Liver (tissue), 9 donors: ENCODE data around the gene TECPR1. TPM values are rescaled to one million over a fixed set of nuclear protein-coding genes. Genes with fewer than 3 reads are reported as not detected.

Source experiments
- DNase-seq: peaks from one replicate; pipeline ENCODE4 v3.0.0-alpha.2; 2017; ENCODE audit warnings: low spot score
- H3K27ac ChIP-seq, 2 donors: one replicate each; pipeline ENCODE4 v1.7.0; 2013; ENCODE audit warnings: inconsistent platforms in 2 of 2, low read length in 2 of 2, control low read depth in 1 of 2, low read depth in 1 of 2, mild to moderate bottlenecking in 1 of 2
- H3K27me3 ChIP-seq, 4 donors: one replicate each; pipeline versions ENCODE4 v1.6.1 to v1.7.0; 2013; ENCODE audit warnings: low read length in 3 of 4, inconsistent platforms in 1 of 4, mild to moderate bottlenecking in 1 of 4, moderate library complexity in 1 of 4; ENCODE audit not compliant: control insufficient read depth in 4 of 4, insufficient read depth in 4 of 4
- H3K36me3 ChIP-seq, 4 donors: one replicate each; pipeline versions ENCODE4 v1.6.1 to v1.7.0; 2013; ENCODE audit warnings: low read length in 3 of 4, mild to moderate bottlenecking in 3 of 4, low read depth in 1 of 4, moderate library complexity in 1 of 4; ENCODE audit not compliant: control insufficient read depth in 4 of 4, insufficient read depth in 3 of 4
- H3K4me1 ChIP-seq, 4 donors: one replicate each; pipeline versions ENCODE4 v1.6.1 to v1.7.0; 2013; ENCODE audit warnings: low read length in 3 of 4, mild to moderate bottlenecking in 3 of 4, moderate library complexity in 1 of 4; ENCODE audit not compliant: control insufficient read depth in 4 of 4, insufficient read depth in 4 of 4
- H3K4me3 ChIP-seq, 3 donors: one replicate each; pipeline versions ENCODE4 v1.6.1 to v1.7.0; 2013; ENCODE audit warnings: low read length in 3 of 3, control low read depth in 1 of 3, low read depth in 1 of 3, mild to moderate bottlenecking in 1 of 3
- H3K9ac ChIP-seq, 2 donors: one replicate each; pipeline ENCODE4 v1.7.0; 2013; ENCODE audit warnings: low read length in 2 of 2, mild to moderate bottlenecking in 2 of 2, moderate library complexity in 2 of 2, control low read depth in 1 of 2, low read depth in 1 of 2
- H3K9me3 ChIP-seq, 4 donors: one replicate each; pipeline versions ENCODE4 v1.6.1 to v1.7.0; 2013; ENCODE audit warnings: low read length in 3 of 4; ENCODE audit not compliant: control insufficient read depth in 4 of 4
- ATF3 ChIP-seq: IDR thresholded peaks from 2 replicates; pipeline ENCODE4 v1.6.1; 2016; ENCODE audit warnings: antibody characterized with exemption
- CTCF ChIP-seq: fragments of 150-350 bp; IDR thresholded peaks from 2 replicates; pipeline ENCODE4 v1.5.1; 2017; ENCODE audit warnings: improper control_type of control experiment, low read depth, low read length; ENCODE audit not compliant: missing input control
- EGR1 ChIP-seq, 2 donors: IDR thresholded peaks; 2 replicates each; pipeline ENCODE4 v1.6.1; 2016 to 2018; ENCODE audit warnings: antibody characterized with exemption in 2 of 2, low read depth in 2 of 2
- FOXA2 ChIP-seq: IDR thresholded peaks from 2 replicates; pipeline ENCODE4 v1.6.1; 2016; ENCODE audit warnings: antibody characterized with exemption
- GABPA ChIP-seq, 2 donors: IDR thresholded peaks in 1 of 2; conservative IDR thresholded peaks in 1 of 2; 2 replicates each; pipeline ENCODE4 v1.6.1; 2016; ENCODE audit warnings: antibody characterized with exemption in 2 of 2, mild to moderate bottlenecking in 1 of 2, moderate library complexity in 1 of 2
- HNF4A ChIP-seq, 2 donors: conservative IDR thresholded peaks; 2 replicates each; pipeline ENCODE4 v1.6.1; 2016; ENCODE audit warnings: antibody characterized with exemption in 2 of 2, mild to moderate bottlenecking in 2 of 2
- HNF4G ChIP-seq: IDR thresholded peaks from 2 replicates; pipeline ENCODE4 v1.6.1; 2016; ENCODE audit warnings: antibody characterized with exemption
- JUND ChIP-seq, 2 donors: IDR thresholded peaks; 2 replicates each; pipeline ENCODE4 v1.6.1; 2016; ENCODE audit warnings: antibody characterized with exemption in 2 of 2
- MAX ChIP-seq: IDR thresholded peaks from 2 replicates; pipeline ENCODE4 v1.6.1; 2016; ENCODE audit warnings: antibody characterized with exemption
- NR2F2 ChIP-seq: IDR thresholded peaks from 2 replicates; pipeline ENCODE4 v1.6.1; 2016; ENCODE audit warnings: antibody characterized with exemption
- RAD21 ChIP-seq, 2 donors: IDR thresholded peaks; 2 replicates each; pipeline ENCODE4 v1.6.1; 2016; ENCODE audit warnings: antibody characterized with exemption in 2 of 2, mild to moderate bottlenecking in 2 of 2
- REST ChIP-seq: IDR thresholded peaks from 2 replicates; pipeline ENCODE4 v1.6.1; 2016; ENCODE audit warnings: antibody characterized with exemption, mild to moderate bottlenecking
- RXRA ChIP-seq, 2 donors: IDR thresholded peaks; 2 replicates each; pipeline ENCODE4 v1.6.1; 2017 to 2018; ENCODE audit warnings: antibody characterized with exemption in 2 of 2, mild to moderate bottlenecking in 1 of 2
- SP1 ChIP-seq: IDR thresholded peaks from 2 replicates; pipeline ENCODE4 v1.6.1; 2018; ENCODE audit warnings: antibody characterized with exemption, mild to moderate bottlenecking
- TAF1 ChIP-seq: conservative IDR thresholded peaks from 2 replicates; pipeline ENCODE4 v1.6.1; 2016; ENCODE audit warnings: antibody characterized with exemption, mild to moderate bottlenecking
- ZBTB33 ChIP-seq: IDR thresholded peaks from 2 replicates; pipeline ENCODE4 v1.6.1; 2016; ENCODE audit warnings: antibody characterized with exemption
- WGBS: extraction: QIAGEN DNeasy Blood & Tissue Kit; methylation state at CpG from one replicate; pipeline ENCODE4 v1.1.7; 2013; 5-methylcytosine and 5-hydroxymethylcytosine counted together
- polyA plus RNA-seq, 2 donors: library from polyadenylated mRNA; stranded (reverse) in 1 of 2; unstranded in 1 of 2; fragments of 200-250 nt in 1 of 2; fragments of >200 nt in 1 of 2; fragmentation: Nextera tagmentation in 1 of 2; extraction: Ambion mirVana in 1 of 2; gene quantifications; one replicate each; pipeline versions ENCODE4 v1.2.1 to v1.2.3, GENCODE V29; 2013 to 2015
- total RNA-seq, 2 donors: library from RNA; depleted of rRNA; stranded (reverse); fragments of >200 nt; gene quantifications; one replicate each; pipeline ENCODE4 v1.2.3, GENCODE V29; 2014
- donor health status: healthy.
- donor health status: healthy.
- donor health status: healthy.
- donor health status: healthy.
- donor health status: healthy.

Gene TECPR1
- total and polyA plus RNA-seq, 4 donors, result 3.3 to 16.3 (median 7.8) TPM

GRCh38 chr7:98187138-98187502 lies 64.9 kb downstream of the TECPR1 start:
- H3K27me3 ChIP-seq, result no peaks in the 10 kb centered on the region
- H3K4me3 ChIP-seq, result no peak overlapping the region
- H3K9me3 ChIP-seq, result no peaks in the 10 kb centered on the region
- WGBS, result 75% methylated on average over 1 of the region's 1 CpG
- no peaks in the 10 kb centered on the region for H3K4me1 ChIP-seq
- TF ChIP-seq RAD21 (IDR thresholded peaks at IDR 0.05), result no peak
- TF ChIP-seq MAX, result no peak
- no peak for TF ChIP-seq FOXA2
- no peak for TF ChIP-seq SP1
- no peak for TF ChIP-seq GABPA (IDR thresholded peaks at IDR 0.05 in 1 of 2, conservative IDR thresholded peaks at IDR 0.05 in 1 of 2)
- peaks cover 9 to 16% (median 12%) of the 10 kb centered on the region in 4 donors for H3K36me3 ChIP-seq
- H3K27ac ChIP-seq, result no peak overlapping the region
- H3K9ac ChIP-seq, result no peak overlapping the region
- DNase-seq, result no peak

GRCh38 chr7:98186452-98187137 lies 65.4 kb downstream of the TECPR1 start:
- TF ChIP-seq SP1 (no peak), HNF4A (conservative IDR thresholded peaks at IDR 0.05) (no peak), ATF3 (no peak), NR2F2 (no peak), MAX (no peak), TAF1 (no peak), HNF4G (no peak), RXRA (IDR thresholded peaks at IDR 0.05) (no peak), JUND (IDR thresholded peaks at IDR 0.05) (no peak), ZBTB33 (no peak), REST (no peak), FOXA2 (no peak), CTCF (no peak), EGR1 (IDR thresholded peaks at IDR 0.05; ENCODE audit: low read depth in 2 of 2) (no peak)
- Histone ChIP-seq H3K27ac (no peak overlapping the region), H3K36me3 (peaks cover 6 to 11% (median 8%) of the 10 kb centered on the region in 4 donors), H3K9me3 (no peaks in the 10 kb centered on the region), H3K4me3 (no peak overlapping the region), H3K27me3 (no peaks in the 10 kb centered on the region), H3K9ac (no peak overlapping the region), H3K4me1 (no peaks in the 10 kb centered on the region)
- WGBS, result 83% methylated on average over 9 of the region's 9 CpGs
- DNase-seq, result no peak
